GM21786 (cell line): ENCODE measurements around the gene FTO.
A peak's percentile ranks its signal among the peaks of the same experiment; 100 is the strongest.

ENCODE experiments used
- ATAC-seq: cut with Tn5 transposase; IDR thresholded peaks from one replicate; pipeline ENCODE4 v1.9.1; 2021; ENCODE audit not compliant: unreplicated experiment

FTO gene

DNA sequence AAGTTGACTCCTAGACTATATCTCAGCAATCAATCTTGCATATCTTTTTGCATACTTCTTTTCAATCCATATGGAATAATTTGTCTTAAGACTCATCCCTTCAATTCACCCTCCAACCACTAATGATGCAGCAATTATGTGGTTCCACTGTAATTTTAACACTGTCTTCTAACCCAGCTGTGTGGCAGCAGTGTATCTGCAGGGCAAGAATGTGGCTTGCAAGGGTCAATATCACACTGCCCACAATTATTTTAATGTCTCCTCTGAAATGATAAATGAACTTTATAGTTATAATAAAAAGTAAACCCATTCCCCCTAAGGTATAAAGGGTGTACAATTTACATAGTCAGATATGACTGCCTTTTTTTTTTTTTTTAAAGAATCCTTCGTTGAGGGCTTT is 48.6 kb downstream of the FTO start:
- no peak for ATAC-seq

DNA sequence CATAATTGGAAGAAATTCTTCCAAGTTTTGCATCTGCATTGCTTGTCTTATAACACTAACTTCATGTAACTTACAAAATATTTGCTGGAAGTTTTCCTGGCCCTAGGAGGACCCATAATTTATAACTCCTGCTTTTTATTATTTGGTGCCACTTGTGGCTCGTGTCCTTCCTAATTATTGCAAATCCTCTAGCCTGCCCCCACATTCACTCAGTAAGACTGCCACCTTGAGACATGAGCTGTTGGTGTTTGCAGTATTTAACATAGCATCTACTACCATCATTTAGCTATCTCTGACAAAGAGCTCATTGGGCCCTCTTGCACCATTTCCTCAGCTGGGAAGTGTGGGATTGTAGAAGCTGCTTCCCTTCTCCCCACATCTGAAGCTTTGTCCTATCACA is 49.5 kb downstream of the FTO start:
- no peak for ATAC-seq

DNA sequence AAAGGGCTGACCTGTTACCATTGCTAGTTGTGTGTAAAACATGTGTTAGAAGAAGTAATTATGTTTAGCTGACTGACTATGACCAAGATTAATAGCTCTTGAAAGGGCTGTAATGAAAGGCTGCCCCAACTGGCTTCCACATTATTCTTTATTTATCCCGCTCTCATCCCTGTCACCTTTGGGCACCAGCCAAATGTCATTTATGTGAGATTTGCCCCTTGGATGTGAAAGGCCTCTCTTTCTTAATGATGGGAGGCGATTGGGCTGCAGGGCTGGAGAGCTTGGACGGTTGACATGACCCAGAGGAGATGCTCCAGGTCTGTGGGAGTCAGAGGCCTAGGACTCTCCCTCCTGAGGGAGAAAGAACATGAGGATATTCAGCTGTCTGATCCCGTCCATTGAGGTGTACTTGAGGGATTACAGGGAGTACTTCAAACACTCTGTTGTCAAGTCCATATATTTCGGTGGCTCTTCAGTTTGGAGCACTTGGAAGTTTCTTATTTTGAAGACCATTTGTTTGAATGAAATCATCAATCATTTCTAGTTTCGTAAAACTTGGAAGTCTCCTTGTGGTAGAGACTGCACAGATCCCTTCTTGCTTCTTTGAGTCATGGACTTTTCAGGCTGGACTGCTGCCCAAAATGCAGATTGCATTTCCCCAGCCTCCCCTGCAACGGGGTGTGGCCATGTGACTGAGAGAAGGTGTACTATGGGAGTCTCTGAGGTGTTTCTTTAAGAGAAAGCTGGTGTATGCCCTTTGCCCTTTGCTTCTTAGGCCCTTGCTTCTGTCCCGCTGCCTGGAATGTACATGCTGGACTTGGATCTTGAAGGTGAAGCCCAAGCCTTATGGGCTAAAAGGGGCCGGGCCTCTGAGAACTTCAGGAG is 51.3 kb downstream of the FTO start:
- ATAC-seq: no peak

DNA sequence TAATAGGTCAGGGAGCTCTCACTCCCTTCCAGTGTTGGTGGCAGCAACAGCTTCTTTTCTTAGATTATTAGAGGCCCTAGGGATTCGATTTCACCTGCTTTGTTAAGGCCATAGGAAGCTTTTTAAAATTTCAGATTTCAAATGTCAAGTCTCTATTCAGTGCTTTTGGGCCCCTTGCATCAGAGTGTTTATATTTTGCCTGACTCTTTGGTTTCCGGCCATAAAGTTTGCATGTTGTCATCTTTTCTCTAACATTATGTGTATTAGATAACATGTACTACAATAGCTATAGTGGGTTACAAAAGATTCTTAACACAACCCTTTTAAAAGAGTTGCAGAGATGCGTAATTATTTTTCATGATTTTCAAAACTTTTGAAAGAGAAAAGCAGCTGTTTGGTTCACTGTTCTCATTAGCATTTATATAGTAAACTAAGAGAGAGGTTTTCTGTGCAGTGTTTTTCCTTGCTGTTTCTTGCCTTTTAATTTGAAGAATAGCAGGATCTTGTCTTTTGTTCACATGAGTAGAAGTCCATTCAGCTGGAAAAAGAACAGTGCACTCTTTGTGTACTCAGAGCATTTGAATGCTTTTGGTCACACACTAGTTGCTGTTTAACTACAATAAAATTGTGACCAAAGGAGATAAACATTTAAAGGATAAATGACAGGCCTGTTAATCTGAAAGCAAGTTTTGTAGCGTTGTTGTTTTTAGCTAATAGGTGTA is 52.5 kb downstream of the FTO start:
- ATAC-seq: no peak

DNA sequence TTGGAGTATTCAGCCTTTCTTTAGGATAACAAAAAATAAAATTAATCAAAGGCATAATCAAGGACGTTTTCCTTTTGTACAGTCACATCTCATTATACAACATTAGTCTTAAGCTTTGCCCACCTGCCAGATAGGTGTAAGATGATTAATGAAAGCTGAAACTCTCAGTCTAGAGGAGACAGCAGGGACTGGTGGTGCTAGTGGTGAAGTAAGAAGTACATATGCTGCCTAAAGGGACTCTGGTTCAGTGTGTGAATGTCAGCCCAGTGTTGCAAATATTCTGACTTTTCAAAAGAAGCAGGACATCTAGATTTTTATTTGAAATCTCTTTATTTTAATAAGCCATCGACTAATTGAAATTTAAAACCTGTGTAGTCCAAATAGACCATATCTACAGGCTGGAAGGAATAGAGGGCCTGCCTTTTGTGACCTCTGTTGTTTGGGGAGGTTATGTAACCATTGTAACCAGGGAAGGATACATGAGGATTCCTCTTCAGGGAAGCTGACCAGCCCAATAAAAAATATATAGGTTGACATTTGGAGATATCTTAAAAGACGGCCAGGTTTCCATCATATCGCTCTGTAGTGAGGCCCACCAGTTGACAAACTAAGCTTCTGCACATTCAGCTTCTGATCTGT is 54.1 kb downstream of the FTO start:
- no peak for ATAC-seq

DNA sequence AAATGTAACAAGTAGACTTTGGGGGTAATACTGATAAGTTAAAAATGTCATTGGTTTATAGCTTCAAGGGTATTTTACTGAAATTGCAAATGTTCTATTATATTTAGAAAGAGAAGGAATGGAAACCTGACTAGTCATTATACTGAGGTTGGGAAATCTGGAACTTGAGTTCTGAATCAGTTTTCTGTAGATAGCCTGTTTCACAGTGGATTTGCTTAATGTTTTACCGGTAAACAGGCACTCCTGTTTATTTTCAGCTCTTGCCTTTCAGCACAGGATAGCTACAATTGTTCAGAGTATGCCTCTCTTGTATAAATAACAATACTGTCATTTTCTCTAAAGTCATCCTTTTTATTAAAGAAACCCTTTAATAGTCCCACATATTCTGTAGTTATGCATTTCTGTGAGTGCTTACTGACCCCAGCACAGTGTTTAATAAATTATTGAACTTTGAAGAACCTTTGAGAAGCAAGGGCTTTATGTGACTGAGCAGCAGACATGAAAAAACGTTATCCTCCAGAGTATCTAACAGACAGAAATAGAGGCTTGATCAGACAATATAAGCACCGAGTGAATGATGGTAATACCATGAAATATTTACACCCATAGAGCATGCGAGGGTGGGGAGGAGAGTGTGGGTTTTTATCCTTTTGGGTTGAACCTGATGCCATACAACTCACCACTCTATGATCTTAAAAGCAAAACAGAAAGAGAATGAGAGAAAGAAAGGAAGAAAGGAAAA is 58.2 kb downstream of the FTO start:
- no peak for ATAC-seq

DNA sequence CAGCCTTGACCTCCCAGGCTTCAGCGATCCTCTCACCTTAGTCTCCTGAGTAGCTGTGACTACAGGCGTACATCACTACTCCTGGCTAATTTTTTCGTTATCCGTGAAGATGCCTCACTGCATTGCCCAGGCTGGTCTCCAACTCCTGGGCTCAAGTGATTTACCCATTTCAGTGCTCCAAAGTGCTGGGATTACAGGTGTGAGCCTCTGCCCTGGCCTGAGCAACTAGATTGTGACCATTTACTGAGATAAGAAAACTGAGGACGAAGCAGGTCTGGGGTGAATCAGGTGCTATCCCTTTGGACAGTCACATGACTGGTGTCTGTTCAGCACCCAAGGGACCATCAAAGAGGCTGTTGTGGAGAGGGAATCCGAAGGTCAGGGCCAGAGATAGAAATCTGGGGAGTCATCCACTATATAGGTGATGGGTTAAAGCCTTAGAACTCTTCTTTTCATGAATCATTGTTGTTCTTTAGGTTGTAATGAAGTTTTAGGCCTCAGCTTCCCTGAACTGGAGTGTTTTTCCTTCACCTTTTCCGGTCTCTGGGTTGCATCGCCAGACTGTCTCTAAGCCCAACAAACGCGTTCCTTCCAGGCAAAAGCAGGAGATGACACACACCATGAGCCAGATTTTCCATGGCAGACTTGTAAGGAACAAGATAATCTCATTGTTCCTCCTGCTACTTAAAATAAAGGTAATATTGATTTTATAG is 62.5 kb downstream of the FTO start:
- ATAC-seq: no peak

DNA sequence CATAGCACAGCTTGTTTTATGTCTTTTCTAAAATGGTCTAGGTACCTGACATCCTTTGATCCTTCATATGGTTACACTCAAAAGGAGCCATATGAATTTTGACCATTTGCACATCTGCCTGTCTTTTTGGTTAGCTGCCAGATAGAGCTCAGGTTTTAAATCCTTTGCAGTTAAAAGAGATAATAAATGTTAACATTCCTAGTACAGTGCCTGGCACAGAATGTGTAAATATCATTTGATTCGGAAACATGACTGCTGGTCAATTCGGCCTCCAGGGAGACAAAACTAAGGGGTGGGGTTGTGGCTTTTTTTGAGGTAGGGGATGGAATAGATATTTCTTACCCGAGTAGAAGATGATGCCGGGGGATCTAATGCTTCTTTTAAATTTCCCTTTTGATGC is 64.2 kb downstream of the FTO start:
- ATAC-seq: no peak

DNA sequence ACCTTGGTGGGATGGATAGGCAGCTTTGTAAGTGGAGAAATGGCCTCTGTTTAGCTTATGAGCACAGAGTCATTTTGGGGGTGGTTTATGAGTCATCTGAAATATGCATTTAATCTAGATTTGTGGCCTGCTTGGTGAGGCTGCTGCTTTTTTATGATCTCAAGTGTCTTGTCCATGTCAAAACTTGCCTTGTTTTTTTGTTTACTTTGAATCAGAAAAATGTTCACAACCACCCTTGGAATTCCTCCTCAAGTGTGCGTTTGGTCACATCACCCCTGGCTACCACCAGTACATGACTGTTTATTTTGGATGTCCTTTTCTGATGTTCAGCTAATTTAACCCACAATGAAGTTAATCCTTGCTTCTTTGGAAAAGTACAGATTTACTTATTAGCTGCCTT is 64.6 kb downstream of the FTO start:
- no peak for ATAC-seq

DNA sequence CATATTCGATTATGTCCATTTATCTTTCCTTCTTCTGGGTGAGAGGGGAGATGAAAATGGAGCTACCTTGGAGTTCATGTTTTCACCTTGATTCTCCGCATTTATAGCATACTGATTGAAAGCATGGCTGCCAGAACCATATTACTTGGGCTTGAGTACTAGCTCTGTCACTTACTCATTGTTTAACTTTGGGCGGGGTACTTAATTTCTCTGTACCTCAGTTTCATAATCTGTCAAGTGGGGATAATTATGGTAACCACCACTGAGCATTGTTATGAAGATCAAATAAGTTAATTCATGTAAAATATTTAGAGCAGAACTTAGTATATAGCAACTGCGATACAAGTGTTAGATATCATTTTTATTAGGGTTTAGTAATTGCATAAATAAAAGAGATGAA is 65.2 kb downstream of the FTO start:
- ATAC-seq: no peak

DNA sequence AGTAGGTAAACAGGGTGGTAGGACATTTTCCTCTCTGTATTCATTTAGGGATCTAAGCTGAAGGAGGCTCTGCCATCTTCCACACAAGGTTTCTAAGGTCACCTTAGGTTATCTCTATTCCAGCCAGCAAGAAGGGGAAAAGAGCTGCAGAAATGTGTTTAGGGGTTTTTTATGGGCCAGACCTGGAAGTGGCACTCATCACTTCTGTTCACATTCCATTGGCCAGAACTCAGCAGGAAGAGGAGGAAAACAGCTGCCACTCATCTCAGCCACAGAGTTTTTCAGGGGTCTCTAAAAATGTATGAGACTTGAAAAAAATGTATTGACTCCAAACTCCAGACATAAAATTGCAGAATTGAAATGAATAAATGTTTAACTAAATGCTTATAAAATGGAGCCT is 65.8 kb downstream of the FTO start:
- no peak for ATAC-seq

DNA sequence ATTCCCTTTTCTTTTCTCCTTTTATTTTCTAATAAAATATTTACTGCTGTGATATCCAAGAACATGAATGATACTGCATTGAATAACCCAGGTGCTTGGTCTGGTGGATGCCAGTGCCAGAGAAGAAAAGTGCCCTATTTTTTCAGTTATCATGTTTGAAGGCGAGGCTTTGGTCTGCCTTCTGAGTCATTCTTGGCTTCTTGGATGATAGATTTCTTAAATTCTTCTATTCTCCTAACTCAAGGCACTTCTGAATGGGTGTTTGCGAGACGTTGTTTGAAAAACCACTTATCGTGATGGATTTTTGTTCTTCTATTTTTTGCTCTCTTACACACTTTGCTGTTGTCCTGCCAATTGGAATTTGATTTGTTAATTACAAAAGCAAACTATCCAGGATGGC is 66.7 kb downstream of the FTO start:
- no peak for ATAC-seq

DNA sequence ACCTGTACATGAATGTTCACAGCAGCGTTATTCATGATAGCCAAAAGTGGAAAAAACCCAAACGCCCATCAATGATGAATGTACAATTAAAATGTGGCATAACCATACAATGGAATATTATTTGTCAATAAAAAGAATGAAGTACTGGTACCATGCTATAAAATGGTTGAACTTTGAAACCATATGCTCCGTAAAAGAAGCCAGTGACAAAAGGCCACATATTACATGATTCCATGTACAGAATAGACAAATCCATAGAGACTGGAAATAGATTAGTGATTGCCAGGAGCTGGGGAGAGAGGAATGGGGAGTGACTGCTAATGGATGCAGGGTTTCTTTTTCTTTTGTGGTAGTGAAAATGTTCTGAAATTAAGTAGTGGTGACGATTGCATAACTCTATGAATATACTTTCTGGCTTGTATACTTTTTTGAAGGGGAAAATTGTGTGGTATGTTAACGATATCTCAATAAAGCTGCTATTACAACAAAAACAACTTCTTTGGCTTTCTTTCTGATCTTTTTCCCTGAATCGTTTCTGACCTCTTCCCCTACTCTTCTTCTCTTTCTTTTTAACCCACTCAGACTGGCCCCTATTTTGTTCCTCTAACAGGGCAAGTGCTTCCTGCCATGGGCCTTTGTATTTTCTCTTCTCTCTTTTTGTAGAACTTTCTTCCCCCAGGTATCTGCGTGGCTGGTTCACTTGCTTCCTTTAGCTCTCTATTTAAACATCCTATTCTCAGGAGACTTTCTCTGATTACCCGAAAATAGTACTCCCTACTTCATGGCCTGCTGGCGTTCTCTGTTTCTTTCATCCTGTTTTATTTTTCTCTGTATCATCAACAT is 67.9 kb downstream of the FTO start:
- ATAC-seq: no peak

DNA sequence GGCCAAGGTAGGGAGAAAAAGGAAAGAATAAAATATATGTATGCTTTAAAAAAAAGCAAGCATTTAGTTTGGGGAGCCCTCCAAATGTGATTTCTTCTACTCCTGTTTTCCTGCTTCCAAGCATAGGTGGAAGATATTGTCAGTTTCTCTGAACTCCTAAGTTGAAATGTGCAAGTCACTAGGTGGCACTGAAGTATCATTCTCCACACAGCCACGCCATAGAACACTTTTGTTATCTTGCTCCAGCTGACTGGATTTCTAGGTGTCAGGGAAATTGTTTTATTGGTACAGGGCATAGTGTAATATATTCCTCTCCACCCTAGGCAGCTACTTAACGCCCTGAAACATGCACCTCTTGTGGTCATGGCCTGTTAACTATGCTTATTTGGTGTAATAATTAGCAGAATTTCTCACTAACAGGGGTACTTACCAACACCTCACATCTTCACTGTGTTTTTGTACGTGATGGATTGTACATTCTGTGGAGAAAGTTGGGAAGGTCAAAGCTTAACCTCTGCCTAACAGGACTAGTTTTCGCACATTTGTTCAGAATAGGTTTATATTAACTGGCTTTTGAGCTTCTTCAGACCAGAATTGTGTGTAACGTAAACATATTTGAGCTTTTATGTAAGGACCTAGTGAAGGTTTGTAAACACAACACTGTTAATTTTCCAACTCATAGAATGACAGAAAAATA is 69.3 kb downstream of the FTO start:
- peak; percentile 56 for ATAC-seq

DNA sequence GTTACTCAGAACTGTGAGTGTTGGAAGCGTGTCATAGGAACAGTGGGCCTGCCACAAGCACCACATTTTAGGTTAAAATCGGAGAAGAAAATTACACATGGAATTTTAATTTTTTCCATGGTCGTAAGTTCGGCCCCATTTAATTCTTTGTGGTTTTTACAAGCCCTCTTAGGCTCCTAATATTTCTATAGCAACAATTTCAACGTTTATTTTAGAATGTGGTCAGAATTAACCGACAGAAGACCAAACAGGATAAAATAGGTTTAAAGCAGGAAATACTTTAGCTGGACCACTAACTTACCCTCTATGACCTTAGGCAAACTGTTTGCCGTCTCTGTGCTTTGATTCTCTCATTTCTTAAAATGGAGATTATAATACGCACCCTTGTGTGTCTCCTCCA is 69.9 kb downstream of the FTO start:
- ATAC-seq: no peak

DNA sequence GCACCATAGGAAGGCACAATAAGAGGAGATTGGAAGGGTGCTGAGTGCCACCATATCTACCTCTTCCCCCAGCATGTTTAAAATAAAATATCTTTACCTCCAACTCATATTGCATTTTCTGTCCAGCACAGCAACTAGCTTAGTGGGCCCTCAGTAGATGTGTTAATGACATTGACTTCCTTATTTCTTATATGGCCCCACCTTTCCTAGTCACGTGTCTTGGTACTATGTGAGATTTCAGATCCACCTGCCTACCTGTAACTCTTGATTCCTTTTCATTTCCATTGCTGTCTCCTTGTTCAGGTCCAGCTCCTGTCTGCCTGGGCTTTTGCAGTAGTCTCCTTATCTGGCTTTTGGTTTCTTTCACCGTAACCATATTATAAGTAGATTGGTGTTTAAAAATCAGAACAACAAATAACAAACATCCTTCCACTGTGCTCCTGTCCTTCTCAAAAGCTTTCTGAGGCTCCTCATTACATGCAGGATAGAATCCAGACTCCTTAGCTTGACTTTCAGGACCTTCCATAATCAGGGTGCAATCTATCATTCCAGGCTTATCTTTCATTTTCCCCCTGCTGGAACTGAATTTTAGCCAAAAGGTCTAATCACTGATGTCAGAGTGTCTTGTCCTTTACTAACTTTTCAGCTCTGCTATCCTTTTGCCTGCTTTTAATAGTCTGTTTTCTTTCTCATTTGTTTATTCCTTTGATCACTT is 71.3 kb downstream of the FTO start:
- no peak for ATAC-seq

DNA sequence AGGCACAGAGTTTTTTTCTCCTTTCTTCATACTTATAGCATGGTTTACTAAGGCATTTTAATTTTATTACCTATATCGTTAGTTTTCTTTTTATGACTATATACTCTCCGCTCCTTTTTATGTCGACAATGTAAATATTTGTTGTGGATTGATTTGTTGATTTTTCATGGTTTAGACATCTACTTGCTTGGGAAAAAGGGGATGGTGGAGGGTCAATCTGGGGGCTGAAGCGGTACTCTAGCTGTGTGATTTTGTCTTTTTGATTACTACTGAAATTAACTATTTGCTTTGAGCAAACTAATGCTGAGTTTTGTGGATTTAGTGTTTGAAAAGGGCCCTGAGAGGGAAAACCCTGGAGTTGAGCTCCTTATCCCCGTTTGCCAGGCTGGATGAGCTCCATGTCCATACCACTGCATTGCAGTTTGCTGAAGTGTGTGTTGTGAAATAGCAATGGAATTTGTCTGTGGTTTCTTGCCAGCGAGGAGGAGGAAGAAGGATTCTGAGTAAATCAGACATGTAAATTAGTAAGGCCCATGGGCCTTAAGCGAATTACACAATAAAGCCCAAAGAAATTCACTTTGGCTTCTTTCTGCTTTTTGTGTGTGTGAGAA is 72.0 kb downstream of the FTO start:
- no peak for ATAC-seq

DNA sequence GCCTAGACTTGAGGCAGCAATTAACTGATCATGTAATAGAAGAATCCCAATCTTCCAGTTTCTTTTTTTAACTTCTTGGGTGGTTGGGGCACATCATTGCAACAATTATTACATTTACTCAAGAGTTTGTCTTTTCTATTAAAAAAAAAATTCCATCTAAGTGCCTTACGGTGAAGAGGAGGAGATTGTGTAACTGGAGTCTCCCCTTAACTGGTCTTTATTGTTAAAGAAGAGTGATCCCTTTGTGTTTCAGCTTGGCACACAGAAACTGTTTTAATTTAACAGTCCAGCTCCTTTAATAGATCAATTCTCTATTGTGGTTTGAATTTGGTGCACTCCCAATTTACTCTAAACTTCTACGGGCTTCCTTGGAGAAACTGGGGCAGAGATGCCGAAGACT is 75.2 kb downstream of the FTO start:
- ATAC-seq: no peak
